GM06990 (cell line): ENCODE results near the gene GEMIN5.

Experiments used
- DNase-seq: peaks from one replicate; pipeline ENCODE4 v3.0.0-alpha.2; 2011; ENCODE audit not compliant: insufficient read length; ENCODE audit errors: extremely low read depth
- H3K27me3 ChIP-seq: replicated peaks from 2 replicates; pipeline ENCODE4 v1.6.0; 2011; ENCODE audit warnings: low read length; ENCODE audit not compliant: control insufficient read depth, insufficient read depth
- H3K36me3 ChIP-seq: 2 replicates; pipeline ENCODE4 v1.5.1; 2011; ENCODE audit warnings: low read length; ENCODE audit not compliant: control insufficient read depth, insufficient read depth
- H3K4me3 ChIP-seq: replicated peaks from 2 replicates; pipeline ENCODE4 v1.5.1; 2011; ENCODE audit warnings: low read depth, mild to moderate bottlenecking, control low read depth, low read length
- CTCF ChIP-seq: IDR thresholded peaks from 2 replicates; pipeline ENCODE4 v1.5.1; 2011; ENCODE audit warnings: low read length, control low read depth, mild to moderate bottlenecking, inconsistent platforms; ENCODE audit not compliant: insufficient read depth, poor library complexity, severe bottlenecking

Gene GEMIN5

DNA sequence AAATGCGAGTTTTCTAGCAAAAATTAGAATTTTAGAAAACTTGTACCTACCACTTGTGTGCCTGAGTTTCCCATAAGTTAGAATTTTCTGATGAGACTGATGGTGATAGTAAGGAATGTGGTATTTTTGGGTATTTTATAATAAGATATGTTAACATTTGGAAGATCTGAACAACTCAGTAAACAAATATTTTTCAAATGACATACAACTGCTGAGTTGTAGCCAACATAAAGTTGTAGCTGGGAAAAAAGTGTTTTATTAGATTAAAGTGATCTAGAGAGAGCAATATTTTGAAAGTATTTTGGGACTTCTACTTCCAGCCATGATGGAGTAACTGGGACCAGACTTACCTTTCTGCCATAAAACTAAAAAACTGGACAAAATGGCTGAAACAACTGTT lies 37.9 kb downstream of the GEMIN5 start:
- Histone ChIP-seq H3K36me3 (peaks cover 13% of the 10 kb centered on the region), H3K27me3 (no peaks in the 10 kb centered on the region), H3K4me3 (no peak overlapping the region)
- TF ChIP-seq CTCF, result no peak
- no peak for DNase-seq

- Histone ChIP-seq H3K36me3 (peaks cover 11% of the 10 kb centered on the region), H3K4me3 (no peak overlapping the region), H3K27me3 (no peaks in the 10 kb centered on the region)
- no peak for TF ChIP-seq CTCF
- DNase-seq, result no peak
Measured at GRCh38 chr5:154899151-154899816, 38.7 kb downstream of the GEMIN5 start.

GRCh38 chr5:154898210-154898609 lies 39.8 kb downstream of the GEMIN5 start:
- TF ChIP-seq CTCF, result no peak
- H3K36me3 ChIP-seq, result peaks cover 13% of the 10 kb centered on the region
- no peaks in the 10 kb centered on the region for H3K27me3 ChIP-seq
- DNase-seq, result no peak
- H3K4me3 ChIP-seq, result no peak overlapping the region

- TF ChIP-seq CTCF, result no peak
- DNase-seq, result no peak
- H3K4me3 ChIP-seq, result no peak overlapping the region
- no peaks in the 10 kb centered on the region for H3K27me3 ChIP-seq
- peaks cover 19% of the 10 kb centered on the region for H3K36me3 ChIP-seq
Measured at GRCh38 chr5:154896562-154897165, 41.3 kb downstream of the GEMIN5 start.

GRCh38 chr5:154895606-154896561 lies 42.1 kb downstream of the GEMIN5 start:
- no peak for TF ChIP-seq CTCF
- Histone ChIP-seq H3K4me3 (no peak overlapping the region), H3K27me3 (no peaks in the 10 kb centered on the region), H3K36me3 (peaks cover 25% of the 10 kb centered on the region)
- DNase-seq, result no peak
